GM20431 (cell line): ENCODE measurements around the gene EMSY.
"Not testable (repeated sequence)": the region's sequence is repeated elsewhere in the genome, so short reads cannot be mapped to it uniquely, and the experiment has no call there.

Source experiments
- in situ Hi-C: fragments of 300-500 bp; cut with MseI, MboI; formaldehyde crosslinking; loops from one replicate; pipeline ENCODE4 v1.15.0; 2020; ENCODE audit warnings: low sequenced_read_pairs; ENCODE audit not compliant: unreplicated experiment

Gene EMSY

DNA sequence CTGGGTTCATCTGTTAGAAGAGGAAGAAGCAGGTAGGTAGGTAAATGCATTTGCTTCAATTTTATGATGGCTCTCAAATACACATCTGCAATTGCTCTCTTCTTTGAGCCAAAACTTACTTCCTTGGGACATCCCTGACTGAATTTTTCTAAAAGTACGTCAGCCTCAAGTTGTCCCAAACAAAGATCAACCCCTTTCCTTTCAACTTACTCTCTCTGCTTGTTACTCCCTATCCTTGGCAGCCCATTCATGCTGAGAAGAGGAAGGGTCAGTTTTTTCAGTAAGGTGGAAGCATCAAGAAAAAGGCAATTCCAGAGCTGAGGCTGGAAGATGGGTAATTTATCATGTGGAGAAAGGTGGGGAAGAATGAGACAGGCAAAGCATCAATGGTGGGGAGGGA, 114.5 kb downstream of the EMSY start:
- in situ Hi-C loops, result no loop called here

DNA sequence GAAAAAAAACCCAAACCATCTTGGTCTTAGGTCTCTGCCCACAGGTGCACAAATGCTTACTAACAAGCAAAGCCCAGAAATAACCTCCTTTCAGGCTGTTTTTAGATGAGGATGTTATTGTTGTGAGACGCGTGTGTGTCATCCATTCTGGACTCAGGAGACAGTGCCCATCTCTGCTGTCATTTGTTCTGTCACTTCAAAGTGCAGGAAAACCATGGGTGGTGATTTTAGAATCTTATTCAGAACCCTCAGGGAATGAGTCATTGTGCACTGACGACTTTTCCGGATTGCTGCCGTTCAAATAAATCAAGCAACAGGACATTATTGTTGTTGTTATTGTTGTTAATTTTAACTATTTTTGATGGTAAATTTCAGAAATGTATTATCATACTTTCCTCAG, 115.4 kb downstream of the EMSY start:
- in situ Hi-C loops, result no loop called here

DNA sequence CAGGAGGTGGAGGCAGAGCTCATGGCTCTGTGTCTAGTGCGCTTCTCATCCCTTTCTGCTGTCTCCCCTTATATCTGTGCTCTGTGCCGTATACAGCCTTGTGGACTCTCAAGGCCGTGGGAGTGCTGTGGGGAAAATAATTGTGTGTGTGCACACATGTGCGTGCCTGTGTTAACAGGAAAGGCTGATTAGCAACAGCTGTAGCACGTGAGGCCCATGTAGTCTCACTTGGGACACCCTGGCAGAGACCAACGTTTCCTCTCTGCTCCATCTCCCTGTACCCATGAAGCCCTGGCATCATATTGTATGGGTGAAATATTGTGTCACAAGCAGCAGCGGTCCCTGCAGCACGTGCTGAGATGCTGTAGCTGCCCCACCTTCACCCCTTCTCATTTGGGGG, 116.4 kb downstream of the EMSY start:
- in situ Hi-C loops, result no loop called here

DNA sequence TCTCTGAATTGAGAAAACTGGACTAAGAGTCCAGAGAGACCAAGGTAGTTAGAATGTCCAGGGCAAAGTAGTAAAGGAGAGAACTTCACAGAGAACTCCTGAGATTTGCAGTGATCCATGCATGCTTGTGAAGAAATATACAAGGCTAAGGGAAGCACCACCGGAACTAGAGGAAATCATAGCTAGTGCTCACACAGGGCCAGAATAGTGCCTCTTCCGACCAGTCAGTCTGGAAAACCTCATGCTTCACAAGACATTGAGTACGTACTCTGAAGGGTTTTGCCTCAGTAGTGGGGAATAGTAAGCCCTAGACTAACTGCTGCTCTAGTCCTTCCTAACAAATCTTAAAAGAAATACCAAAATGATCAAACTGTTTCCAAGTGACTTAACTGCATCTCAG, 117.7 kb downstream of the EMSY start:
- in situ Hi-C loops, result no loop called here

DNA sequence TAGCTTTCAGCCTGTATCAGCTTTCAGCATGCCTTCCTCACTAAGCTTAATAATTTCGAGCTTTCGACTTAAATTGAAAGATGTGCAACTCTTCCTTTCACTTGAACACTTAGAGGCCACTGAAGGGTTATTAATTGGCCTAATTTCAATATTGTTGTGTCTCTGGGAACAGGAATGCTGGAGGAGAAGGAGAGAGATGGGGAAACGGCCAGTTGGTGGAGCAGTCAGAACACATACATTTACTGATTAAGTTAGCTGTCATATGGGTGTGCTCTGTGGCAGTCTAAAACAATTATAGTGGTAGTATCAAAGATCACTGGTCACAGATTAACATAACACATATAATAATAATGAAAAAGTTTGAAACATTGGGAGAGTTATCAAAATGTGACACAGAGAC, 119.5 kb downstream of the EMSY start:
- in situ Hi-C loops, result no loop called here

DNA sequence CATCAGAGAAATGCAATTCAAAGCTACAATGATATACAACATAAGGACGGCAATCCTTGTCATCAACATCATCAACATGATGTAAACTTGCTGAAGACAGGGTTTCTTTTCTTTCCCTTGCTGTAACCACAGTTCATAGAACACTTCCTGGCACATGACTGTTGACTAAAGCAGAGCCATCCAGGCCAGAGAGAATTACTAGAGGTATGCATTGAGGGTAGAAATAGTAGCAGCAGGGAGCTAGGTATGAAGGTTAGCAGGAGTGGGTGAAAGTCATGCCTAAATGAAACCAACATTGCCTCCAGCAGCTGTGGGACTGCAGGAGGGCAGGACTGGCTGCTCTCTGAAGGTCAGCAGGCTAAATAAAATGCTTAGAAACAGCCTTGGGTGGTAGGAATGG, 122.0 kb downstream of the EMSY start:
- in situ Hi-C loops, result no loop called here

DNA sequence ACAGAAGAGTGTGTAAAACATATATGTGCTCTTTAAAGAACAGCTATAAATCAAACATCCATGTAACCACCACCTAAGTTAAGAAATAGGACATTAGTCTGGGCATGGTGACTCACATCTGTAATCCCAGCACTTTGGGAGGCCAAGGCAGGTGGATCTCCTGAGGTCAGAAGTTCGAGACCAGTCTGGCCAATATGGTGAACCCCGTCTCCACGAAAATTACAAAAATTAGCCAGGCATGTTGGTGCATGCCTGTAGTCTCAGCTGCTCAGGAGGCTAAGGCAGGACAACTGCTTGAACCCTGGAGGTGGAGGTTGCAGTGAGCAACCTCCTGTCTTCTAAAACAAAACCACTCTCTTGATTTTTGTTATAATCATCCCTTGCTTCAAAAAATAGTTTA, 122.4 kb downstream of the EMSY start:
- in situ Hi-C loops, result no loop called here

DNA sequence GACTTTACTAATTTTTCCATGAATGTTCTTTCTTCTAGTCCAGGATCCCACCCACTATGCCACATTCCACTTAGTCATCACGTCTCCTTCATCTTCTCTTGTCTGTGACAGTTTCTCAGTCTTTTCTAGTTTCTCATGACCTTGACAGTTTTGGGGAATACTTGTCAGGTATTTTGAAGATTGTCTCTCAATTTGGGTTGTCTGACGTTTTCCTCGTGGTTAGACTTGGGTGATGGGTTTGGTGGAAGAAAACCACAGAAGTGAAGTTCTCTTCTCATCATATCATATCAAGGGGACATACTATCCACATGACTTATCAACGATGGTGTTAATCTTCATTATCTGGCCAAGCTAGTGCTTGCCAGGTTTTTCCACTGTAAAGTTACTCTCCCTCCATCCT, 123.3 kb downstream of the EMSY start:
- in situ Hi-C loops, result no loop called here

DNA sequence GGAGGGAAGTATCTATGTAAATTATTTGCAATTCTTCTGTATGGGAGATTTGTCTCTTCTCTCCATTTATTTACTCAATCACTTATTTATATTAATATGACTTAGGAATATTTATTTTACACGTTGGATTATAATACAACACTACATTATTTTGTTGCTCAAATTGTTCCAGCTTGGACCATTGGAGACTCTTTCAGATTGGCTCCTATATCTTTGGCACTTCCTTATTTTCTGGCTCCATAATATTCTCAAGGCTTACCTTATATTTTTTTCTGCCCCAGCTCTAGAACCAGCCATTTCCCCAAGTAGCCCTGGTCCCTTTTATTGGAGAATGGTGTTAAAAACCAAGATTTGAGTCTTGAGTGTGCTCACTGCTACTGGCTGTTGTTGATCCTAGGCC, 123.8 kb downstream of the EMSY start:
- in situ Hi-C loops, result no loop called here

DNA sequence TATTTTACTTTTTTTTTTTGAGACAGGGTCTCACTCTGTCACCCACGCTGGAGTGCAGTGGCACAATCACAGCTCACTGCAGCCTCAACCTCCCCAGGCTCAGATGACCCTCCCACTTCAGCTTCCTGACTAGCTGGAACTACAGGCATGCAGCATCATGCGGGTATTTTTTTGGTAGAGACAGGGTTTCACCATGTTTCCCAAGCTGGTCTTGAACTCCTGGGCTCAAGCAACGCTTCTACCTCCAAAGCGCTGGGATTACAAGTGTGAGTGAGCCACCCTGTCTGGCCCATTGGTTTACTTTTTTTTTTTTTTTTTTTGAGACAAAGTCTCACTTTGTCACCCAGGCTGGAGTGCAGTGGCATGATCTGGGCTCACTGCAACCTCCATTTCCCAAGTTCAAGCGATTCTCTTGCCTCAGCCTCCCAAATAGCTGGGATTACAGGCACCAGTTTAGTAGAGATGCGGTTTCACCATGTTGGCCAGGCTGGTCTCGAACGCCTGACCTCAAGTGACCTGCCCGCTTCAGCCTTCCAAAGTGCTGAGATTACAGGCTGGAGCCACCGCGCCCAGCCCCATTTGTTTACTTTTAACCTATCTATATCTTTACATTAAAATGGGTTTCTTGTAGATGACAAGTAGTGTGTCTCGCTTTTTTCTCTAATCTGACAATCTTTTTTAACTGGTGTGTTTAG, 127.5 kb downstream of the EMSY start:
- in situ Hi-C loops, result not testable (repeated sequence)

DNA sequence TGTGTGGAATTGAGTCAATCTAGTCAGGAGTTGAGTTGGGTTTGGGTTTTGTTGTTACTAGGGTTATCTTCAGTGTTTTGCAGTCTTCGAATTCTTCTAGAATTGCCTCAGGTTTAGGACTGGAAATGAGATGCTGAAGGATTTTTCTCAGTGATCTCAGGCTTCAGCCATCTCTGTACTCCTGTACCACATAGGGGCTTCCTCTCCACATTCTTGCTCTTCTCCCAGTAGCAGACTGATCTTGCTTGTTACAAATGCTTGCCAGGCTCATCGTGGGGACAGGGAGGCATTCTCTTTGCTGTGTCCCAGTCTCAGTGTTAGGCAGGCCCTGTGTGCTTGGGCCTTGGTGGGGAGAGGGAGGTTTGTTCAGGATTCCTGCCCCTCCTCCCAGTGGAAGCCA, 129.6 kb downstream of the EMSY start:
- in situ Hi-C loops, result no loop called here

DNA sequence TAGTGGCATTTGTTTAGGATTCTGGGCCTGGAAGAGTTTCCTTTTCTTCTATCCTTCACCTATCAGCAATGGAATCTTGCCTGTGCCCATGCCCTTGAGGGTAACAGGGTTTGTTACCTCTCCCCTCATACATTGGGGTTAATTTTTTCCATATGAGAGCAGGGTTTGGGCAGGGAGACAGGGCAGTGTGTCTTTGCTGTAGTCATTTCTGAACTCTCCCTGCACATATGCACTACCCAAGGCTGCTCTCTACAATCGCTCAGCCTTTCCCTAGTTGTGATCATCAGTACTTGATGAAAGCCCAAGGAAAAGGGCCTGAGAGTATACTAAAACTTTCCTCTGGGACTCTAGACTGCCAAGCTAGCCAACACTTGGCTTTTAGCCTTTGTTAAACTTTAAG, 130.1 kb downstream of the EMSY start:
- in situ Hi-C loops, result no loop called here

DNA sequence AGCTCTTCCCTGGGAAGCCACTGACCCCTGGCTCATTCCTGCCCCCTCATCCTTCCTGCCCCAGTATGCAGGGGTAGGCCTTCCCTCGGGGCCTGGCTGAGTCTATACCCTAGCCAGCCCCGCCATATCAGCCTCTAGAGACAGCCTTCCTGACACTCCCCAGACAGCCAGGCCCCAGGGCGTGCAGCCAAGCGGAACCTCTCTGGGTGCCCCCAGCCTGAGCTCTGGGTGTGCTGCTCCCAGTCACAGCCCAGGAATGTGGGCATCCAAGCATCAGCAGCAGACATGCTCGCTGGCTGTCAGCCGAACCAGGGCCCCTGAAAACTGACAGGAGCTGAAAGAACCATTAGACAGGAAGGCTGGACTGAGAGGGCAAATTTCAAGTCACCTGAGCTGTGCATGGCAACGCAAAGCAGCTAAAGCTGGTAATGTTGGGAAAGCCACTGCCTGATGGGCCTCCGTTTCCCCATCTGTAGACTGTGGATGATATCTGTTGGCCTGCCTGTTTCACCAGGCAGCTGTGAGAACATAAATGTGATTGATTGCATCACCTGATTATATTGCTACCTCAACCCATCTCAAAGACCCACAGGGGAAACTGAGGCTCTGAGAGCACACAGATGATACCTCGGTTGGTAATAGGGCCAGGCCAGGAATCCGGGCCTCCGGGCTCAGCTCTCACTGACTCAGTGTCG, 132.6 kb downstream of the EMSY start:
- in situ Hi-C loops, result no loop called here

DNA sequence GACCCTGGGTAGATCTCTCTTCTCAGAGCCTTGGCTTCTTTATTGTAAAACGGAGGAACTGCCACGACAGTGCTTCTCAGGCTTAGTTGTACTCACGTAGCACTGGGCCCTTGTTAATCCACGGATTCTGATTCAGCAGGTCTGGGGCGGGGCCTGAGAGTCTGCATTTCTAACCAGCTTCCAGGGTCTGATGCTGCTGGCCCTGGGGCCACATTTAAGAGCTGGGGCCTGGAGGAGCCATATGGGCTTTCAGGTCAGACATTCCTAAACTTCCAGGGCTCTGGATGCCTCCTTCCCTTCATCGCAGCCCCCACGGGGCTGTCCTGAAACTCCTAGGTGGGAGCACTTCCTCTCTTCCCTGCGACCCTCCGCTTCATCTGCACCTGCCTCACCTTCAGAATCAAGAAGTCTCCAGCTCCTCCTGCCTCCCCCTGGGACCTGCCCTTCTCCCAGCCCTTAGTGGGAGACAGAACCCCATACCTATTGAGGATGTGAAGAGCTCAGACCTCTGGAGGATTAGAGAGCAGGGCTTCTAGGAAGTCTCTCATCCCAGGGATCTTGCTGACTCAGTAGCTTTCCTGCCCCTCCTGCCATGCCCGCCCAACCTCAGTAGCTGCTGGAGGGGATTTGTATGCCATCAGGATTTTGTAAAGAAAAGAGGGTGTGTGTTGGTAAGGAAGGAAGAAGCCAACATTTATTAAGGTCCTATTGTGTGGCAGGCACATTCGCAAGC, 133.3 kb downstream of the EMSY start:
- in situ Hi-C loops, result no loop called here

DNA sequence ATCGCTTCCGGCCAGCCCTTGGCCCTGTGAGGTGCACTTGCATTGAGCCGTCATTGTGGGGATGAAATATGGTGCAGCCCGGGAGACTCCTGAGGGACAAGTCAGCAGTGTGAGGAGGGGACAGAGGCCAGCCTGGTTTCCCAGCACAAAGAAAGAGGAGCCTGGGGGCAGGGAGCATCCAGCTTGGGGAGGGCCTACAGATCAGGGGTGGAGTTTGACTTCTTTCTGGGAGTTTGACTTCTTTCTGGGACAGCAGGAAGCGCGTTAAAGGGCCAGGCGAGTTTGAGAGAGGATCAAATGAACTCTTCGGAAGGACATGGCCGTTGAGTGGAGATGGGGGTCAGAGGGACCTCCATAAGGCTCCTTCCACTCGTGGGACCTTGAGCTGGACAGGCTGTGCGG, 133.8 kb downstream of the EMSY start:
- in situ Hi-C loops, result no loop called here

DNA sequence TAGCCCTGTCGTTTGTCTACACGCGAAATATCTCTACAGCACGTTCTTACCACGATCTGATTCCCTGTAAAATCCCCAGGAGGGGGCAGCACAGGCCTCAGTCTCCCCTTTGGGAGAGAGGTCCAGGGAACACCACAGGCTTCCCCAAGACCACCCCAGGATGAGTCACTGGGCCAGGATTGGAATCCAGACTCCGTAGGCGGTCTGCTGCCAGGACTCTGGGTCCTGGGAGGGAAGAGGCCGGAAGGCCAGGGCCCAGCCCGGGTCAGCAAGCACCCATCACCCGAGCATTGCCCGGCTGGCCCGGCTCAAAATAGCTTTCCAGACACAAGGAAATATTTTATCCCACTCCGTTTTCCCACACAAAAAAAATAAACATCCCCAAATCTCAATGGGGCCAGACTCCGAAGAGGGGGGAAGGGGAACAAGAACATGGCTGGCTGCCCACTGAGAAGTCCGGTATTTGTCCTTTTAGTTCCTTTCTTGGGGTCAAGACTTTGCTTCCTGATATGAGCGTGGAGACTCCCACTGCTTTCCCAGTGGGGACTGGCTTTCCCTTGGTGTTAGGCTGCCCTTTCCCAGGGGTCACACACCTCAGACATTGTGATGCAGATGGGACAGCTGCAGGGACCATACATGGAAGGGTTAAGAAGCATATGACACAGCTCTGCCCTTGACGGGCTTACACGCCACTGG, 134.4 kb downstream of the EMSY start:
- in situ Hi-C loops, result no loop called here

DNA sequence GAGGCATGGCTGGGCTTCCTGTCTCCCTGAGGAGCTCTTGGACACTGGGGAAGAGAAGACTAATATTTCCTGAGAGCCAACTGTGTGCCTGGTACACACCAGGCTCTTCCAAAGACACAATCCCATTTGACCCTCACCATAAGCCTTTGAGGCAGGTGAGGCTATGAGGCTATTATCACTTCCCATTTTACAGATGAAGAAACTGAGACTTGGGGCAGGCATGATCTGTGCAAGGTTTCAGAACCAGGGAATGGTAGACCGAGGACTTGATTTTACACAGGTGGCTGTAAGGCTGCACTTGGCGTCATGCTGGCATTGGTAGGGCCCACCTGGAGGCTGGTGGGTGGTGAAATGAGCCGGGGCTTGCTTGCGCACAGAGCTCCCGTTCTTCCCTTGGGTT, 134.9 kb downstream of the EMSY start:
- in situ Hi-C loops, result no loop called here

DNA sequence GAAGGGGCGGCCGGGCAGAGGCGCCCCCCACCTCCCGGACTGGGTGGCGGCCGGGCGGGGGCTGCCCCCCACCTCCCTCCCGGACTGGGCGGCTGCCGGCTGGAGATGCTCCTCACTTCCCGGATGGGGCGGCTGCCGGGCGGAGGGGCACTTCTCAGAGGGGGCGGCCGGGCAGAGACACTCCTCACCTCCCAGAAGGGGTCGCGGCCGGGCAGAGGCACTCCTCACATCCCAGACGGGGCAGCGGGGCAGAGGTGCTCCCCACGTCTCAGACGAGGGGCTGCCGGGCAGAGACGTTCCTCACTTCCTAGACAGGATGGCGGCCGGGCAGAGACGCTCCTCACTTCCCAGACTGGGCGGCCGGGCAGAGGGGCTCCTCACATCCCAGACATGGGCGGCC, 137.7 kb downstream of the EMSY start:
- in situ Hi-C loops, result not testable (repeated sequence)

DNA sequence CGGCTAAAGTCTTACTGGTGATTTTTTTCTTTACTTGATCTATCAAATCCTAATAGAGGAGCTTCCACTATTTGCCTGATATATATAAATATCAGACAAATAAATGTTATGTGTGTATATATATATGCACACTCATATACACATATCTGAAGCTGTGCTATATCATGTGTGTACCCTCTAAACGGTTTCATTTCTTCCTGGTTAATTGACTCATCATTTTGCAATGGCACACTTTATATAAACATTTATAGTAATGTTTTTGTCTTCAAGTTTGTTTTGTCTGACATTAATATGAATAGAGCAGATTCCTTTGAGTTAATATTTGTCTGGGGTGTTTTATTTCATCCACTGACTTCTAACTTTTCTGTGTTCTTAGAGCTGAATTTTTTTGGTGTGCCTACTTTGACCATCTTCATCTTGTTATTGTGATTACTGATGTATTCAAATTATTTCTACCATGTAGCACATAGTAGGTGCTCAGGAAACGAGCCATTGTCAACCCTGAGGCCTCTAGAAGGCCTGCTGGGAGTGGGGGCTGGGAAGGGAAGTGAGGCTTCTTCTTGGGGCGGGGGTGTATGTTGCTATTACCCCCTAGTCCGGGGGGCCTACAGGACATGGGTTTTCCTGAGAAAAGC, 143.1 kb downstream of the EMSY start:
- in situ Hi-C loops, result no loop called here
